ENCODE measurements around the gene SPRR1A. TPM values are rescaled to one million over a fixed set of nuclear protein-coding genes. Genes with fewer than 3 reads are reported as not detected.

The SPRR1A gene
- total and polyA plus RNA-seq, 2 of the 4 experiments (the other 2 are of a cell fraction), result not detected

DNA sequence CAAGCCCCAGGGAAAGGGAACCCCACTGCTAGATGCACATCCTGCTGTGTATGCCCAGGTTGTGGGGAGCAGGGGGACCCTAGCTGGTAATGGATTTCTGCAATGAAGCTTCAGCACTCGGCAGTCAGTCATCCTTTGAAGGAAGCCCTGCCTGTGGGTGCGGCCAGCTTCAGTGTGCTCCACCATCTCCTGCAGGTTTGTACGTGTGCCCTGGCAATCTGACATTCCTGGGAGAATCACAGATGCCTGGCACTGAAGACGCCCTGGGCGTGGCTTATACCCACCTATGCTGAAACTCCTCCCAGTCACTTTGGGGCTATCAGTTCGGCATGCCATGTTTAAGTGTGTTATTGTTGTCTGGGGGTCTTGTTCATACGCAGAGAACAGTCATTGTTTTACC lies 30.1 kb upstream of the SPRR1A start:
- no peak overlapping the region for H3K9ac ChIP-seq (ENCODE audit: low read depth, low read length)
- no peak overlapping the region for H3K14ac ChIP-seq (replicated peaks; ENCODE audit: low read depth, low read length)
- TF ChIP-seq, protein P1, sequence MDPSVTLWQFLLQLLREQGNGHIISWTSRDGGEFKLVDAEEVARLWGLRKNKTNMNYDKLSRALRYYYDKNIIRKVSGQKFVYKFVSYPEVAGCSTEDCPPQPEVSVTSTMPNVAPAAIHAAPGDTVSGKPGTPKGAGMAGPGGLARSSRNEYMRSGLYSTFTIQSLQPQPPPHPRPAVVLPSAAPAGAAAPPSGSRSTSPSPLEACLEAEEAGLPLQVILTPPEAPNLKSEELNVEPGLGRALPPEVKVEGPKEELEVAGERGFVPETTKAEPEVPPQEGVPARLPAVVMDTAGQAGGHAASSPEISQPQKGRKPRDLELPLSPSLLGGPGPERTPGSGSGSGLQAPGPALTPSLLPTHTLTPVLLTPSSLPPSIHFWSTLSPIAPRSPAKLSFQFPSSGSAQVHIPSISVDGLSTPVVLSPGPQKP (IDR thresholded peaks at IDR 0.05; ENCODE audit: borderline replicate concordance, low read depth, low read length), result no peak
- no peak for TF ChIP-seq RAD21 (IDR thresholded peaks at IDR 0.05; ENCODE audit: low read length)
- TF ChIP-seq RFX5 (IDR thresholded peaks at IDR 0.05; ENCODE audit: low read depth, low read length), result no peak
- TF ChIP-seq, protein P2, sequence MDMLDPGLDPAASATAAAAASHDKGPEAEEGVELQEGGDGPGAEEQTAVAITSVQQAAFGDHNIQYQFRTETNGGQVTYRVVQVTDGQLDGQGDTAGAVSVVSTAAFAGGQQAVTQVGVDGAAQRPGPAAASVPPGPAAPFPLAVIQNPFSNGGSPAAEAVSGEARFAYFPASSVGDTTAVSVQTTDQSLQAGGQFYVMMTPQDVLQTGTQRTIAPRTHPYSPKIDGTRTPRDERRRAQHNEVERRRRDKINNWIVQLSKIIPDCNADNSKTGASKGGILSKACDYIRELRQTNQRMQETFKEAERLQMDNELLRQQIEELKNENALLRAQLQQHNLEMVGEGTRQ (IDR thresholded peaks at IDR 0.05; ENCODE audit: low read depth, low read length), result no peak
- TF ChIP-seq MAFK (IDR thresholded peaks at IDR 0.05; ENCODE audit: low read depth, low read length), result no peak
- no peak for TF ChIP-seq MXI1 (IDR thresholded peaks at IDR 0.05; ENCODE audit: borderline replicate concordance, low read depth, low read length)
- TF ChIP-seq, protein P3, sequence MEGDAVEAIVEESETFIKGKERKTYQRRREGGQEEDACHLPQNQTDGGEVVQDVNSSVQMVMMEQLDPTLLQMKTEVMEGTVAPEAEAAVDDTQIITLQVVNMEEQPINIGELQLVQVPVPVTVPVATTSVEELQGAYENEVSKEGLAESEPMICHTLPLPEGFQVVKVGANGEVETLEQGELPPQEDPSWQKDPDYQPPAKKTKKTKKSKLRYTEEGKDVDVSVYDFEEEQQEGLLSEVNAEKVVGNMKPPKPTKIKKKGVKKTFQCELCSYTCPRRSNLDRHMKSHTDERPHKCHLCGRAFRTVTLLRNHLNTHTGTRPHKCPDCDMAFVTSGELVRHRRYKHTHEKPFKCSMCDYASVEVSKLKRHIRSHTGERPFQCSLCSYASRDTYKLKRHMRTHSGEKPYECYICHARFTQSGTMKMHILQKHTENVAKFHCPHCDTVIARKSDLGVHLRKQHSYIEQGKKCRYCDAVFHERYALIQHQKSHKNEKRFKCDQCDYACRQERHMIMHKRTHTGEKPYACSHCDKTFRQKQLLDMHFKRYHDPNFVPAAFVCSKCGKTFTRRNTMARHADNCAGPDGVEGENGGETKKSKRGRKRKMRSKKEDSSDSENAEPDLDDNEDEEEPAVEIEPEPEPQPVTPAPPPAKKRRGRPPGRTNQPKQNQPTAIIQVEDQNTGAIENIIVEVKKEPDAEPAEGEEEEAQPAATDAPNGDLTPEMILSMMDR (conservative IDR thresholded peaks at IDR 0.05; ENCODE audit: low read depth, low read length), result no peak
- H4K20me1 ChIP-seq (ENCODE audit: insufficient read depth, low read length), result no peaks in the 10 kb centered on the region
- no peak overlapping the region for H4K5ac ChIP-seq (ENCODE audit: low read depth, low read length)
- no peak overlapping the region for H2BK20ac ChIP-seq (ENCODE audit: low read depth, low read length)
- no peak overlapping the region for H2BK5ac ChIP-seq (ENCODE audit: low read depth, low read length, poor library complexity, severe bottlenecking)
- no peaks in the 10 kb centered on the region for H3K36me3 ChIP-seq (ENCODE audit: control insufficient read depth, insufficient read depth, low read length)
- ChIA-PET CTCF (no interaction called here), POLR2A (ENCODE audit: unreplicated experiment) (no interaction called here)
- WGBS, 2 experiments (ENCODE audit: extremely low coverage in 2 of 2, insufficient read length in 1 of 2), result 60% methylated on average over 1 of the region's 7 CpGs; no CpG with 5 or more reads in 1 of the 2 experiments
- no peak overlapping the region for H2AK9ac ChIP-seq (replicated peaks; ENCODE audit: low read depth, low read length, poor library complexity)
- no peak overlapping the region for H3K4me3 ChIP-seq (ENCODE audit: insufficient read depth, low read depth, low read length)
- no peak overlapping the region for H2AK5ac ChIP-seq (ENCODE audit: low read depth, low read length)
- no TSS peak for BruUV-seq (replicated peaks)
- no peaks in the 10 kb centered on the region for H3K9me3 ChIP-seq (ENCODE audit: control insufficient read depth, insufficient read depth, low read length)
- no peak overlapping the region for H2AFZ ChIP-seq (replicated peaks; ENCODE audit: low read length, poor library complexity)
- no peak overlapping the region for H3K4me2 ChIP-seq (ENCODE audit: low read depth, low read length)
- intact Hi-C loops (cut with micrococcal nuclease) (no loop called here), in situ Hi-C loops (cut with MboI; ENCODE audit: low sequenced_read_pairs) (no loop called here), dilution Hi-C loops (cut with HindIII; ENCODE audit: low sequenced_read_pairs, unreplicated experiment) (no loop called here)
- no peaks in the 10 kb centered on the region for H3K9me1 ChIP-seq (ENCODE audit: insufficient read depth, low read length)
- H4K91ac ChIP-seq (ENCODE audit: insufficient read depth, low read depth, low read length), result no peak overlapping the region
- no peak overlapping the region for H3K27ac ChIP-seq (ENCODE audit: insufficient read depth, low read length)
- no peaks in the 10 kb centered on the region for H3K4me1 ChIP-seq (ENCODE audit: control insufficient read depth, insufficient read depth, low read length)
- no peak overlapping the region for H3K4ac ChIP-seq (ENCODE audit: low read depth, low read length)
- DNase-seq, result no peak
- H3K23ac ChIP-seq (ENCODE audit: low read depth, low read length), result no peak overlapping the region
- H3K18ac ChIP-seq (ENCODE audit: low read depth, low read length), result no peak overlapping the region
- no peak overlapping the region for H4K8ac ChIP-seq (ENCODE audit: low read depth in 2 of 2, low read length in 2 of 2)
- no peaks in the 10 kb centered on the region for H3K79me1 ChIP-seq (ENCODE audit: low read depth in 1 of 2, low read length in 2 of 2)
- no peaks in the 10 kb centered on the region for H3K27me3 ChIP-seq (ENCODE audit: control insufficient read depth, insufficient read depth, low read length)
- no peak overlapping the region for H2BK120ac ChIP-seq (ENCODE audit: low read depth, low read length)
- no peak overlapping the region for H2BK15ac ChIP-seq (ENCODE audit: low read depth, low read length)
- ATAC-seq (ENCODE audit: low read depth), result no peak
- no peak overlapping the region for H3K56ac ChIP-seq (ENCODE audit: extremely low read depth, insufficient read depth, low read length)
